DMS 273 (cell line): Measurements from ENCODE around the gene VTI1A.
"Not testable (repeated sequence)": the region's sequence is repeated elsewhere in the genome, so short reads cannot be mapped to it uniquely, and the experiment has no call there.

Source experiments
- DNase-seq: peaks from one replicate; lab custom pipeline; 2025; ENCODE audit not compliant: unreplicated experiment; lab: John Stamatoyannopoulos, UW

The VTI1A gene

GRCh38 chr10:112716076-112716475 is 269.1 kb downstream of the VTI1A start:
- no peak for DNase-seq

DNA sequence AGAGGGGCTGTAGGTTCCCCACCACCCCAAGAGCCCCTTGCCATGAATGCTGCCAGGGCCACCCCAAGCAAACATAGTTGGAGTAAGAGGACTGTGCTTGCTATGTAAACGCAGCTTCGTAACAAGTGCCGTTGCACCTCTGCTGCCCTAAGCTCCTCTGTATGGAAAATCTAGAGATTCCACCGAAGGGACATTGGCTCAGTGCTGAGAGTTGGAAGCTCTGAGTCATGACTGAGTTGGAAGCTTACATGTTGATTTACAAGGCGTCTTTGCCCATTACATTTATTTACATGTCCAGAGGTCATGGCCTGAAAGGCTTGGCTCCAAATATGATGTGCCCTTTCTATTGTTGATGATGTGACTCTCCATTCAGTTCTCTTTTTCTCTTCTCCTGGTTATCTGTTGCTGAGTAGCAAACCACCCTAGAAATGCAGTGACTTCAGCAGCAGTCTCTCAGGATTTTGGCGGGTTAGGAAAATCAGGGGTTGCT is 270.0 kb downstream of the VTI1A start:
- no peak for DNase-seq

- no peak for DNase-seq
Measured at GRCh38 chr10:112720178-112720577, 273.2 kb downstream of the VTI1A start.

GRCh38 chr10:112721080-112721698 is 274.2 kb downstream of the VTI1A start:
- DNase-seq, result peak; percentile 18

DNA sequence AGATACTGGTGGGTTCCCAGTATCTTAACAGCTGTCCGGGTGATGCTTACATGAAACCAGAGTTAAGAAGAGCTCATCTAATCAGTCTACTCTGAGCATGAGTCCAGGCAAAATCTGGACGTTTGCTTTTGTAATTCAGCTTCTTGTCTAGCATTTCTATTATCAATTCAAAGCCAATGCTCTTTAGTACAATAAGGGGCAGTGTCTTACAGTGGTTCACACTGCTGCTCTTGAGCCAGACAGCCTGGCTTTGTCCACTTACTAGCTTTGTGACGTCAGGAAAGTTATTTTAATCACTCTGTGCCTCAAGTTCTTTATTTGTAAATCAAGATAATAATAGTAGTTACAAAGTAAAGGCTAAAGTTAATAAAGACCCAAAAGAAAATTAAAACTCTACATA is 275.7 kb downstream of the VTI1A start:
- DNase-seq, result peak; percentile 47

- no peak for DNase-seq
Measured at GRCh38 chr10:112723876-112724275, 276.9 kb downstream of the VTI1A start.

- peak; percentile 88 for DNase-seq
Measured at GRCh38 chr10:112724404-112724991, 277.5 kb downstream of the VTI1A start.

GRCh38 chr10:112728118-112728883 is 281.3 kb downstream of the VTI1A start:
- DNase-seq, result no peak

DNA sequence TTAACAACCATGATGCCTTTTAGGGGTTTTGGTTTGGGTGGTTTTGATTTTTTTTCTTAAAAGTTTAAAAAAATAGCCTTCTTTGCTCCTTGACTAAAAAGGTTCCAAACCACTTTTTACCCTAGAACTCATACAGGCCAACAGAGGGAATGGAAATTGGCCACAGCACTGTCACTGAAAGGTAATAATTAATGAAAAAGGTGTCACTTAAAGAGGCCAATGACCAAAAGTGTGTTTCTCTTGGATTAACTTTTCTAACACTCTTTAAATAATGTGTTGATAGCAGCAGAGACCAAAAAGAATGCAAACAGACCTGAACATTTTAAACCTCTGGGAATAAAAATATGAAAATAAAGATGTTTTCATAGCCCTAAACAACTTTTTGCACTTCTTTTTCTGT is 282.0 kb downstream of the VTI1A start:
- no peak for DNase-seq

DNA sequence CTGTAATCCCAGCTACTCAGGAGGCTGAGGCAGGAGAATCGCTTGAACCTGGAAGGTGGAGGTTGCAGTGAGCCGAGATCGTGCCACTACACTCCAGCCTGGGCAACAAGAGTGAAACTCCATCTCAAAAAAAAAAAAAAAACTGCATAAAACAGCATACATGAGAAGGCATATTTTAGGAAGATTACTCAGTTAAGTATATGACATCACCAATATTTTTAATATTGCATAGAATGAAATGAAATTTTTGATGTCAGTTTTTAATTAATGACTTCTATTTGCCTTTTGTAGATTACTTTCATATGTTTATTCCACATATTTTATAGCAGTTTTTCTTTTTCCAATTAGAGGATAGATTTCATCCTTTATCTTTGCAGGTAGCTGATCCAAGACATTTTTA is 284.4 kb downstream of the VTI1A start:
- DNase-seq, result not testable (repeated sequence)

GRCh38 chr10:112732277-112732921 is 285.4 kb downstream of the VTI1A start:
- DNase-seq, result peak; percentile 81

GRCh38 chr10:112735041-112735695 is 288.2 kb downstream of the VTI1A start:
- DNase-seq, result no peak

- DNase-seq, result no peak
Measured at GRCh38 chr10:112738606-112739591, 291.9 kb downstream of the VTI1A start.

- DNase-seq, result no peak
Measured at GRCh38 chr10:112739592-112740353, 292.8 kb downstream of the VTI1A start.

DNA sequence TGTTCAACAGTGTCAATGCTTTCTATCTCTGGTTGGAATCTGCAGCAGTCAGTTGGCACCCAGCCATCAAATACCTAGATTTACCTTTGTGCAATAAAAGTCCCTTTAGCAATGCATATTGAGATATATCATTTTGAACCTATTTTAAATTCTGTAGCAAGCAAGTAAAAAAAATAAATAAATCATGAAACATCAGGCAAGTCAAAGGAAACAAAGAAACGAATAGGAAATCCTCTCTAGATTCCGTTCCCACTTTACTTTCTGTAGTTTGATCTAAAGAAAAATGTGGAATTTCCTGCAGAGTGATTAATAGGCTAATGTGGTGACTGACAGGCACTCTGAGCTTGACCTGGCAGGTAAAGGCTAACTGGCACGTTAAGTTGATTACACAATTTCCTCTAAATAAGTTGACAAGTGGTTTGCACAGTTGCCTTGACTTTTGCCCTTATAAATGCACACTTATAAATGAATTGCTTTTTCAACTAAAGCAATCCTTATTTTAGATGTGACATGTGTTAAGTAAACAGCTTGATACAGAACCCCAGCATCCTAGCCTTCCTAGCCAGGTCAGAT is 294.9 kb downstream of the VTI1A start:
- no peak for DNase-seq

DNA sequence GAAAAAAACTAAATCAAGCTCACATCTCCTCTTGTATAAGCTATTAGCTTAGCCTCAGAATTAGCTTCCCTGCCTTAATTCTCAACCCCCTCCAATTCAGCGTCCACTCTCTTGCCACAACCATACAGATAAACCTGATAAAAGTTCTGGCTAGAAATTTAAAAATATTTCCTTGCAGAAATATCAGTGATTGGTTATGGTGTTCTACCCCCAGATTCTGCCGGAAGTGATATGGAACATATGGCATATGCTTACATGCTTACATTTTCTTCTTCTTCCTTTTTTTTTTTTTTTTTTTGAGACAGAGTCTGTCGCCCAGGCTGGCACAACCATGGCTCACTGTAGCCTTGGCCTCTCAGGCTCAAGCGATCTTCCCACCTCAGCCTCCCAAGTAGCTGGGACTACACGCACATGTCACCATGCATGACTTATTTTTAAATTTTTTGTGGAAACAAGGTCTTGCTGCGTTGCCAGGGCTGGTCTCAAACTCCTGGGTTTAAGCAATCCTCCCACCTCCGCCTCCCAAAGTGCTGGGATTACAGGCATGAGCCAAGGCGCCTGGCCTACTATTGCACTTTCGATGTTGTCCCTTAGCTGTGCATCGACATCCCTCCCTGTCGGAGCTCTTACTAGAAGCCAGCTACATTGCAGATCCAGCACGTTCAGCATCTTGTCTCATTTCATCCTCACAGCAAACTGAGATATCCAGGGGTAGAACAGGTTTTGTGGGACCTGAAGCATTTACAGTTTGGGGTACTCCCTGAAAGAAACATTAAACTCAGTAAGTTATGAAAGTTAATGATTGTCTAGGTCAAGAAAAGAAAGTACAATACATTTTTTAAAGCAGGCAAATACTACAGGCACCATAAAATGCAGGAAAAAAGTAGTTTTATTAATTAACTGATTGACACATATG is 297.4 kb downstream of the VTI1A start:
- no peak for DNase-seq

GRCh38 chr10:112746329-112746728 is 299.3 kb downstream of the VTI1A start:
- no peak for DNase-seq
